ENCODE results near the gene MB21D2. TPM values are rescaled to one million over a fixed set of nuclear protein-coding genes. Genes with fewer than 3 reads are reported as not detected.

MB21D2 gene
- total and polyA plus RNA-seq, 2 experiments from 2014 or later, result 8.1 to 35.9 TPM

DNA sequence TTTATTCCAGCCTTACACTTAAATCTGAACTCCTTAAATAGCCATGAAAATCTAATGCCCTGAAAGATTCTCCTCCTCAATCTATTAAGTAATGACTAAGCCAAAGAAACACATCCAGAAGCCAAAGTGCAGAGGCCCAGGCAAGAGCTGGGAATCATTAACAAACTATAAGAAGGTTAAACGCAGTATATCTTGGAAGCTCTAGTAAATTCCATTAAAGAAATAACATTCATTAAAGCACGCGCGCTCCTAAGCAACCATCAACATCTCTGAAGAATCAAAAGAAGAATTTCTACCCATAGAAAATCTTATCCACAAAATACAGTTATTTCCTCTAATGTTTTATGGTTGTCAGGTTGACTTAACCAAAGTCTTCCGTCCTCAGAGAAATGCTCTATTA, 29.5 kb downstream of the MB21D2 start:
- DNase-seq (ENCODE audit: low spot score) (no peak), ATAC-seq (no peak)
- Mint-ChIP-seq H3K4me1 (peaks cover 70% of the 10 kb centered on the region), H3K4me3 (no peak overlapping the region; the same call in 2 of the 3 replicates), H3K27ac (peak overlapping the region; percentile 25; the same call in 1 of the 2 replicates), H3K36me3 (ENCODE audit: low read depth) (peaks cover 3% of the 10 kb centered on the region; the same call in 2 of the 3 replicates), H3K9me3 (no peaks in the 10 kb centered on the region), H3K27me3 (ENCODE audit: insufficient read depth, low read depth, poor library complexity) (no peaks in the 10 kb centered on the region)
- Histone ChIP-seq H3K4me1 (ENCODE audit: insufficient read depth) (peaks cover 63% of the 10 kb centered on the region), H3F3A (replicated peaks; ENCODE audit: low read depth) (0 out of 2 replicates have a peak, but pooled peaks cover 4% of the 10 kb centered on the region), H3K79me2 (replicated peaks; ENCODE audit: insufficient read depth) (no peaks in the 10 kb centered on the region; the same call in none of the 2 replicates), H3K27me3 (ENCODE audit: insufficient read depth) (no peaks in the 10 kb centered on the region), H3K4me3 (no peak overlapping the region), H3K27ac (ENCODE audit: low read depth) (peak overlapping the region; percentile 46), H4K20me1 (replicated peaks; ENCODE audit: insufficient read depth) (no peaks in the 10 kb centered on the region; the same call in 1 of the 2 replicates), H3K36me3 (ENCODE audit: insufficient read depth) (no peaks in the 10 kb centered on the region), H3K4me2 (peak overlapping the region; percentile 61), H3K9me2 (ENCODE audit: insufficient read depth) (no peaks in the 10 kb centered on the region), H2AFZ (no peak overlapping the region)
- TF ChIP-seq EZH2 (IDR thresholded peaks at IDR 0.05; ENCODE audit: low read depth, unreplicated experiment), result no peak
- TF ChIP-seq, protein P1, sequence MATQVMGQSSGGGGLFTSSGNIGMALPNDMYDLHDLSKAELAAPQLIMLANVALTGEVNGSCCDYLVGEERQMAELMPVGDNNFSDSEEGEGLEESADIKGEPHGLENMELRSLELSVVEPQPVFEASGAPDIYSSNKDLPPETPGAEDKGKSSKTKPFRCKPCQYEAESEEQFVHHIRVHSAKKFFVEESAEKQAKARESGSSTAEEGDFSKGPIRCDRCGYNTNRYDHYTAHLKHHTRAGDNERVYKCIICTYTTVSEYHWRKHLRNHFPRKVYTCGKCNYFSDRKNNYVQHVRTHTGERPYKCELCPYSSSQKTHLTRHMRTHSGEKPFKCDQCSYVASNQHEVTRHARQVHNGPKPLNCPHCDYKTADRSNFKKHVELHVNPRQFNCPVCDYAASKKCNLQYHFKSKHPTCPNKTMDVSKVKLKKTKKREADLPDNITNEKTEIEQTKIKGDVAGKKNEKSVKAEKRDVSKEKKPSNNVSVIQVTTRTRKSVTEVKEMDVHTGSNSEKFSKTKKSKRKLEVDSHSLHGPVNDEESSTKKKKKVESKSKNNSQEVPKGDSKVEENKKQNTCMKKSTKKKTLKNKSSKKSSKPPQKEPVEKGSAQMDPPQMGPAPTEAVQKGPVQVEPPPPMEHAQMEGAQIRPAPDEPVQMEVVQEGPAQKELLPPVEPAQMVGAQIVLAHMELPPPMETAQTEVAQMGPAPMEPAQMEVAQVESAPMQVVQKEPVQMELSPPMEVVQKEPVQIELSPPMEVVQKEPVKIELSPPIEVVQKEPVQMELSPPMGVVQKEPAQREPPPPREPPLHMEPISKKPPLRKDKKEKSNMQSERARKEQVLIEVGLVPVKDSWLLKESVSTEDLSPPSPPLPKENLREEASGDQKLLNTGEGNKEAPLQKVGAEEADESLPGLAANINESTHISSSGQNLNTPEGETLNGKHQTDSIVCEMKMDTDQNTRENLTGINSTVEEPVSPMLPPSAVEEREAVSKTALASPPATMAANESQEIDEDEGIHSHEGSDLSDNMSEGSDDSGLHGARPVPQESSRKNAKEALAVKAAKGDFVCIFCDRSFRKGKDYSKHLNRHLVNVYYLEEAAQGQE (IDR thresholded peaks at IDR 0.05; ENCODE audit: unreplicated experiment), result no peak
- TF ChIP-seq NANOG (IDR thresholded peaks at IDR 0.05; ENCODE audit: borderline replicate concordance), result no peak
- TF ChIP-seq CREB1 (CRISPR knock-in tag; IDR thresholded peaks at IDR 0.05; ENCODE audit: low read depth), result no peak
- TF ChIP-seq POLR2AphosphoS5 (IDR thresholded peaks at IDR 0.05; ENCODE audit: low read depth), result no peak
- TF ChIP-seq, protein P2, sequence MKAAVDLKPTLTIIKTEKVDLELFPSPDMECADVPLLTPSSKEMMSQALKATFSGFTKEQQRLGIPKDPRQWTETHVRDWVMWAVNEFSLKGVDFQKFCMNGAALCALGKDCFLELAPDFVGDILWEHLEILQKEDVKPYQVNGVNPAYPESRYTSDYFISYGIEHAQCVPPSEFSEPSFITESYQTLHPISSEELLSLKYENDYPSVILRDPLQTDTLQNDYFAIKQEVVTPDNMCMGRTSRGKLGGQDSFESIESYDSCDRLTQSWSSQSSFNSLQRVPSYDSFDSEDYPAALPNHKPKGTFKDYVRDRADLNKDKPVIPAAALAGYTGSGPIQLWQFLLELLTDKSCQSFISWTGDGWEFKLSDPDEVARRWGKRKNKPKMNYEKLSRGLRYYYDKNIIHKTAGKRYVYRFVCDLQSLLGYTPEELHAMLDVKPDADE (IDR thresholded peaks at IDR 0.05), result no peak
- TF ChIP-seq ZNF331 (CRISPR knock-in tag; IDR thresholded peaks at IDR 0.05; ENCODE audit: low read depth), result no peak
- no peak for TF ChIP-seq ZNF114 (CRISPR knock-in tag; IDR thresholded peaks at IDR 0.05)
- TF ChIP-seq, protein P3, sequence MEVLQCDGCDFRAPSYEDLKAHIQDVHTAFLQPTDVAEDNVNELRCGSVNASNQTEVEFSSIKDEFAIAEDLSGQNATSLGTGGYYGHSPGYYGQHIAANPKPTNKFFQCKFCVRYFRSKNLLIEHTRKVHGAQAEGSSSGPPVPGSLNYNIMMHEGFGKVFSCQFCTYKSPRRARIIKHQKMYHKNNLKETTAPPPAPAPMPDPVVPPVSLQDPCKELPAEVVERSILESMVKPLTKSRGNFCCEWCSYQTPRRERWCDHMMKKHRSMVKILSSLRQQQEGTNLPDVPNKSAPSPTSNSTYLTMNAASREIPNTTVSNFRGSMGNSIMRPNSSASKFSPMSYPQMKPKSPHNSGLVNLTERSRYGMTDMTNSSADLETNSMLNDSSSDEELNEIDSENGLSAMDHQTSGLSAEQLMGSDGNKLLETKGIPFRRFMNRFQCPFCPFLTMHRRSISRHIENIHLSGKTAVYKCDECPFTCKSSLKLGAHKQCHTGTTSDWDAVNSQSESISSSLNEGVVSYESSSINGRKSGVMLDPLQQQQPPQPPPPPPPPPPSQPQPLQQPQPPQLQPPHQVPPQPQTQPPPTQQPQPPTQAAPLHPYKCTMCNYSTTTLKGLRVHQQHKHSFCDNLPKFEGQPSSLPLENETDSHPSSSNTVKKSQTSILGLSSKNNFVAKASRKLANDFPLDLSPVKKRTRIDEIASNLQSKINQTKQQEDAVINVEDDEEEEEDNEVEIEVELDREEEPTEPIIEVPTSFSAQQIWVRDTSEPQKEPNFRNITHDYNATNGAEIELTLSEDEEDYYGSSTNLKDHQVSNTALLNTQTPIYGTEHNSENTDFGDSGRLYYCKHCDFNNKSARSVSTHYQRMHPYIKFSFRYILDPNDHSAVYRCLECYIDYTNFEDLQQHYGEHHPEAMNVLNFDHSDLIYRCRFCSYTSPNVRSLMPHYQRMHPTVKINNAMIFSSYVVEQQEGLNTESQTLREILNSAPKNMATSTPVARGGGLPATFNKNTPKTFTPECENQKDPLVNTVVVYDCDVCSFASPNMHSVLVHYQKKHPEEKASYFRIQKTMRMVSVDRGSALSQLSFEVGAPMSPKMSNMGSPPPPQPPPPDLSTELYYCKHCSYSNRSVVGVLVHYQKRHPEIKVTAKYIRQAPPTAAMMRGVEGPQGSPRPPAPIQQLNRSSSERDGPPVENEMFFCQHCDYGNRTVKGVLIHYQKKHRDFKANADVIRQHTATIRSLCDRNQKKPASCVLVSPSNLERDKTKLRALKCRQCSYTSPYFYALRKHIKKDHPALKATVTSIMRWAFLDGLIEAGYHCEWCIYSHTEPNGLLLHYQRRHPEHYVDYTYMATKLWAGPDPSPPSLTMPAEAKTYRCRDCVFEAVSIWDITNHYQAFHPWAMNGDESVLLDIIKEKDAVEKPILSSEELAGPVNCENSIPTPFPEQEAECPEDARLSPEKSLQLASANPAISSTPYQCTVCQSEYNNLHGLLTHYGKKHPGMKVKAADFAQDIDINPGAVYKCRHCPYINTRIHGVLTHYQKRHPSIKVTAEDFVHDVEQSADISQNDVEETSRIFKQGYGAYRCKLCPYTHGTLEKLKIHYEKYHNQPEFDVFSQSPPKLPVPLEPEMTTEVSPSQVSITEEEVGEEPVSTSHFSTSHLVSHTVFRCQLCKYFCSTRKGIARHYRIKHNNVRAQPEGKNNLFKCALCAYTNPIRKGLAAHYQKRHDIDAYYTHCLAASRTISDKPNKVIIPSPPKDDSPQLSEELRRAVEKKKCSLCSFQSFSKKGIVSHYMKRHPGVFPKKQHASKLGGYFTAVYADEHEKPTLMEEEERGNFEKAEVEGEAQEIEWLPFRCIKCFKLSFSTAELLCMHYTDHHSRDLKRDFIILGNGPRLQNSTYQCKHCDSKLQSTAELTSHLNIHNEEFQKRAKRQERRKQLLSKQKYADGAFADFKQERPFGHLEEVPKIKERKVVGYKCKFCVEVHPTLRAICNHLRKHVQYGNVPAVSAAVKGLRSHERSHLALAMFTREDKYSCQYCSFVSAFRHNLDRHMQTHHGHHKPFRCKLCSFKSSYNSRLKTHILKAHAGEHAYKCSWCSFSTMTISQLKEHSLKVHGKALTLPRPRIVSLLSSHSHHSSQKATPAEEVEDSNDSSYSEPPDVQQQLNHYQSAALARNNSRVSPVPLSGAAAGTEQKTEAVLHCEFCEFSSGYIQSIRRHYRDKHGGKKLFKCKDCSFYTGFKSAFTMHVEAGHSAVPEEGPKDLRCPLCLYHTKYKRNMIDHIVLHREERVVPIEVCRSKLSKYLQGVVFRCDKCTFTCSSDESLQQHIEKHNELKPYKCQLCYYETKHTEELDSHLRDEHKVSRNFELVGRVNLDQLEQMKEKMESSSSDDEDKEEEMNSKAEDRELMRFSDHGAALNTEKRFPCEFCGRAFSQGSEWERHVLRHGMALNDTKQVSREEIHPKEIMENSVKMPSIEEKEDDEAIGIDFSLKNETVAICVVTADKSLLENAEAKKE (CRISPR knock-in tag; IDR thresholded peaks at IDR 0.05), result no peak
- TF ChIP-seq, protein P4, sequence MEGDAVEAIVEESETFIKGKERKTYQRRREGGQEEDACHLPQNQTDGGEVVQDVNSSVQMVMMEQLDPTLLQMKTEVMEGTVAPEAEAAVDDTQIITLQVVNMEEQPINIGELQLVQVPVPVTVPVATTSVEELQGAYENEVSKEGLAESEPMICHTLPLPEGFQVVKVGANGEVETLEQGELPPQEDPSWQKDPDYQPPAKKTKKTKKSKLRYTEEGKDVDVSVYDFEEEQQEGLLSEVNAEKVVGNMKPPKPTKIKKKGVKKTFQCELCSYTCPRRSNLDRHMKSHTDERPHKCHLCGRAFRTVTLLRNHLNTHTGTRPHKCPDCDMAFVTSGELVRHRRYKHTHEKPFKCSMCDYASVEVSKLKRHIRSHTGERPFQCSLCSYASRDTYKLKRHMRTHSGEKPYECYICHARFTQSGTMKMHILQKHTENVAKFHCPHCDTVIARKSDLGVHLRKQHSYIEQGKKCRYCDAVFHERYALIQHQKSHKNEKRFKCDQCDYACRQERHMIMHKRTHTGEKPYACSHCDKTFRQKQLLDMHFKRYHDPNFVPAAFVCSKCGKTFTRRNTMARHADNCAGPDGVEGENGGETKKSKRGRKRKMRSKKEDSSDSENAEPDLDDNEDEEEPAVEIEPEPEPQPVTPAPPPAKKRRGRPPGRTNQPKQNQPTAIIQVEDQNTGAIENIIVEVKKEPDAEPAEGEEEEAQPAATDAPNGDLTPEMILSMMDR (conservative IDR thresholded peaks at IDR 0.05; ENCODE audit: low read depth in 2 of 2), result no peak
- no peak for TF ChIP-seq JUNB (IDR thresholded peaks at IDR 0.05; ENCODE audit: unreplicated experiment)
- TF ChIP-seq EZH2phosphoT487 (IDR thresholded peaks at IDR 0.05; ENCODE audit: unreplicated experiment), result no peak
- no peak for TF ChIP-seq STAT1 (IDR thresholded peaks at IDR 0.05; ENCODE audit: unreplicated experiment)

All from GM23338 (cell line).